ENCODE measurements around the gene FILIP1L.

DNA sequence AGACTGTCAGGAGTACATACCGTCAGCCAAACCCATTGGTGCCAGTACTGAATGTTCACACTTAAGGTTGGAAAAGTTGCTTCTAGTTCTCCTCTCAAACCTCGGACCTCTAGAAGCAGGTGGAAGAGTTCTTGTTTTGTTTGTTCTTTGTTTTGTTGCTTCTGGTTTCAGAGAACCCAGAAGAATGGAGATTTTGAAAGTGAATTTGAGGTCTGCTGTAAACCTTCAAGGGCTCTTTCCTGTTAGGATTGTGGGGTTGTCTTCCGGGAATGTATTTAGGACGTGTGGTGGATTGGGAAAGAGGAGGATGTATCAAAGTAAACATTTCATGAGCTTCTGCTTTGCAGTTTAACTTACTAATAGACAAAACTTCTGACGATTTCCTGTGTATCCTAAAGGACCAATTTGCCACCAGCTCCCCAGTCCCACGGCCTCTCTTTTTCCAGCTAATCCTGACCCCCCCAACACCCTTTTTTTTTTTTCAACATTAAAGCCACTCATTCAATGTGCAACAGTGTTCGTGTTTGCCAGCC is 50.3 kb downstream of the FILIP1L start:
- TF ChIP-seq, protein P1, sequence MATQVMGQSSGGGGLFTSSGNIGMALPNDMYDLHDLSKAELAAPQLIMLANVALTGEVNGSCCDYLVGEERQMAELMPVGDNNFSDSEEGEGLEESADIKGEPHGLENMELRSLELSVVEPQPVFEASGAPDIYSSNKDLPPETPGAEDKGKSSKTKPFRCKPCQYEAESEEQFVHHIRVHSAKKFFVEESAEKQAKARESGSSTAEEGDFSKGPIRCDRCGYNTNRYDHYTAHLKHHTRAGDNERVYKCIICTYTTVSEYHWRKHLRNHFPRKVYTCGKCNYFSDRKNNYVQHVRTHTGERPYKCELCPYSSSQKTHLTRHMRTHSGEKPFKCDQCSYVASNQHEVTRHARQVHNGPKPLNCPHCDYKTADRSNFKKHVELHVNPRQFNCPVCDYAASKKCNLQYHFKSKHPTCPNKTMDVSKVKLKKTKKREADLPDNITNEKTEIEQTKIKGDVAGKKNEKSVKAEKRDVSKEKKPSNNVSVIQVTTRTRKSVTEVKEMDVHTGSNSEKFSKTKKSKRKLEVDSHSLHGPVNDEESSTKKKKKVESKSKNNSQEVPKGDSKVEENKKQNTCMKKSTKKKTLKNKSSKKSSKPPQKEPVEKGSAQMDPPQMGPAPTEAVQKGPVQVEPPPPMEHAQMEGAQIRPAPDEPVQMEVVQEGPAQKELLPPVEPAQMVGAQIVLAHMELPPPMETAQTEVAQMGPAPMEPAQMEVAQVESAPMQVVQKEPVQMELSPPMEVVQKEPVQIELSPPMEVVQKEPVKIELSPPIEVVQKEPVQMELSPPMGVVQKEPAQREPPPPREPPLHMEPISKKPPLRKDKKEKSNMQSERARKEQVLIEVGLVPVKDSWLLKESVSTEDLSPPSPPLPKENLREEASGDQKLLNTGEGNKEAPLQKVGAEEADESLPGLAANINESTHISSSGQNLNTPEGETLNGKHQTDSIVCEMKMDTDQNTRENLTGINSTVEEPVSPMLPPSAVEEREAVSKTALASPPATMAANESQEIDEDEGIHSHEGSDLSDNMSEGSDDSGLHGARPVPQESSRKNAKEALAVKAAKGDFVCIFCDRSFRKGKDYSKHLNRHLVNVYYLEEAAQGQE (IDR thresholded peaks at IDR 0.05; ENCODE audit: low read depth) = no peak
- TF ChIP-seq, protein P2, sequence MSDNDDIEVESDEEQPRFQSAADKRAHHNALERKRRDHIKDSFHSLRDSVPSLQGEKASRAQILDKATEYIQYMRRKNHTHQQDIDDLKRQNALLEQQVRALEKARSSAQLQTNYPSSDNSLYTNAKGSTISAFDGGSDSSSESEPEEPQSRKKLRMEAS (IDR thresholded peaks at IDR 0.05) = no peak
- TF ChIP-seq RAD21 (IDR thresholded peaks at IDR 0.05; ENCODE audit: low read depth) = no peak
- no peak for TF ChIP-seq EGR1 (IDR thresholded peaks at IDR 0.05)
- TF ChIP-seq ZBTB7A (IDR thresholded peaks at IDR 0.05; ENCODE audit: low read depth) = no peak
- TF ChIP-seq CEBPB (IDR thresholded peaks at IDR 0.05) = no peak
- TF ChIP-seq TCF12 (IDR thresholded peaks at IDR 0.05; ENCODE audit: low read depth) = no peak
- no peak for TF ChIP-seq TEAD4 (IDR thresholded peaks at IDR 0.05)
- no peak for TF ChIP-seq EP300 (IDR thresholded peaks at IDR 0.05; ENCODE audit: borderline replicate concordance)
- TF ChIP-seq, protein P3, sequence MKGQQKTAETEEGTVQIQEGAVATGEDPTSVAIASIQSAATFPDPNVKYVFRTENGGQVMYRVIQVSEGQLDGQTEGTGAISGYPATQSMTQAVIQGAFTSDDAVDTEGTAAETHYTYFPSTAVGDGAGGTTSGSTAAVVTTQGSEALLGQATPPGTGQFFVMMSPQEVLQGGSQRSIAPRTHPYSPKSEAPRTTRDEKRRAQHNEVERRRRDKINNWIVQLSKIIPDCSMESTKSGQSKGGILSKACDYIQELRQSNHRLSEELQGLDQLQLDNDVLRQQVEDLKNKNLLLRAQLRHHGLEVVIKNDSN (IDR thresholded peaks at IDR 0.05) = no peak
- no peak for TF ChIP-seq NFIC (IDR thresholded peaks at IDR 0.05)
- no peak for TF ChIP-seq YY1 (IDR thresholded peaks at IDR 0.05; ENCODE audit: low read depth)
- TF ChIP-seq TAF1 (IDR thresholded peaks at IDR 0.05; ENCODE audit: low read depth) = no peak
- no peak for TF ChIP-seq CREB1 (IDR thresholded peaks at IDR 0.05; ENCODE audit: low read depth)
